HepG2 (cell line): Measurements from ENCODE around the gene G0S2. TPM values are rescaled to one million over a fixed set of nuclear protein-coding genes. Genes with fewer than 3 reads are reported as not detected.

Experiments used
- ATAC-seq: fragments of 200-7000 bp; cut with Tn5 transposase; 3 replicates; pipeline ENCODE4 v1.9.1; 2020; ENCODE audit warnings: mild to moderate bottlenecking, moderate library complexity
- BruUV-seq: library from RNA; stranded (reverse); fragments of 400-500 nt; replicated peaks from 2 replicates; lab custom pipeline; 2021; lab: Mats Ljungman, UMichigan
- CTCF ChIA-PET: fragments of 300-600 bp; formaldehyde crosslinking; extraction: SDS; loops from one replicate; lab custom pipeline; 2021; ENCODE audit warnings: low total read pairs, inconsistent platforms, low intra/inter-chr PET ratio; lab: Yijun Ruan, JAX
- POLR2A ChIA-PET: fragments of 350-600 bp; sonication (Branson Sonifier 250); formaldehyde crosslinking; loops from one replicate; lab custom pipeline; 2020; ENCODE audit warnings: antibody characterized with exemption, inconsistent platforms; lab: Yijun Ruan, JAX
- DNase-seq: peaks from one replicate; pipeline ENCODE4 v3.0.0-alpha.2; 2015; ENCODE audit warnings: low spot score
- FAIRE-seq: peaks from 3 replicates; lab custom pipeline; 2011; peaks lifted over from hg19 to GRCh38; lab: Jason Lieb, UNC
- H2AFZ ChIP-seq: one replicate; pipeline ENCODE4 v1.6.1; 2011; ENCODE audit warnings: low read length, inconsistent platforms
- H3K27ac ChIP-seq: fragments of 300-600 bp; 3 replicates; pipeline ENCODE4 v1.8.0; 2011; ENCODE audit warnings: mixed run types, mild to moderate bottlenecking, mixed read lengths, low read length, inconsistent platforms; ENCODE audit not compliant: insufficient read depth; ENCODE audit errors: extremely low read length
- H3K27me3 ChIP-seq, 2 experiments: fragments of 200-600 bp in 1 of 2; 2 replicates in 1 of 2; 3 replicates in 1 of 2; pipeline versions ENCODE4 v1.6.0 to v1.8.0; 2011; ENCODE audit warnings: low read length in 2 of 2, mild to moderate bottlenecking in 2 of 2, moderate library complexity in 2 of 2, inconsistent platforms in 1 of 2; ENCODE audit not compliant: insufficient read depth in 2 of 2, control insufficient read depth in 1 of 2
- H3K36me3 ChIP-seq, 2 experiments: fragments of 200-600 bp in 1 of 2; replicated peaks in 1 of 2; 2 replicates in 1 of 2; 3 replicates in 1 of 2; pipeline versions ENCODE4 v1.5.1 to v1.8.0; 2011; ENCODE audit warnings: low read length in 2 of 2, inconsistent platforms in 1 of 2; ENCODE audit not compliant: insufficient read depth in 2 of 2, control insufficient read depth in 1 of 2
- H3K4me1 ChIP-seq: 2 replicates; pipeline ENCODE4 v1.5.1; 2012; ENCODE audit warnings: low read length, inconsistent platforms; ENCODE audit not compliant: insufficient read depth
- H3K4me2 ChIP-seq: 2 replicates; pipeline ENCODE4 v1.6.0; 2011; ENCODE audit warnings: low read depth, low read length, inconsistent platforms
- H3K4me3 ChIP-seq, 3 experiments: fragments of 200-600 bp in 1 of 3; sonication (generic), shearing (Covaris generic) in 1 of 3; replicated peaks in 1 of 3; 2 replicates each; pipeline ENCODE4 v1.5.1; 2011 to 2016; ENCODE audit warnings: low read length in 3 of 3, inconsistent platforms in 2 of 3, low read depth in 2 of 3, mild to moderate bottlenecking in 2 of 3, control low read depth in 1 of 3, mixed read lengths in 1 of 3; ENCODE audit not compliant: insufficient read depth in 1 of 3
- H3K79me2 ChIP-seq: one replicate; pipeline ENCODE4 v1.6.1; 2011; ENCODE audit warnings: low read length, inconsistent platforms; ENCODE audit not compliant: insufficient read depth
- H3K9ac ChIP-seq: 2 replicates; pipeline ENCODE4 v1.6.0; 2011; ENCODE audit warnings: mild to moderate bottlenecking, low read depth, low read length, inconsistent platforms; ENCODE audit not compliant: insufficient read depth
- H3K9me3 ChIP-seq: 2 replicates; pipeline ENCODE4 v1.5.1; 2012; ENCODE audit warnings: mild to moderate bottlenecking, low read length
- H4K20me1 ChIP-seq: 2 replicates; pipeline ENCODE4 v1.6.0; 2011; ENCODE audit warnings: inconsistent platforms, mild to moderate bottlenecking, low read length, moderate library complexity; ENCODE audit not compliant: insufficient read depth
- BRCA1 ChIP-seq: sonication (generic); formaldehyde crosslinking; IDR thresholded peaks from 2 replicates; pipeline ENCODE4 v1.4.0; 2020; ENCODE audit warnings: missing genetic modification reagents
- ELF3 ChIP-seq: IDR thresholded peaks from 2 replicates; pipeline ENCODE4 v1.6.1; 2016; ENCODE audit warnings: missing genetic modification reagents, missing compliant biosample characterization
- GPN1 ChIP-seq: sonication (generic); formaldehyde crosslinking; IDR thresholded peaks from 2 replicates; pipeline ENCODE4 v1.5.1; 2020; ENCODE audit warnings: missing genetic modification reagents, borderline replicate concordance
- IRX3 ChIP-seq: sonication (generic); formaldehyde crosslinking; IDR thresholded peaks from 2 replicates; pipeline ENCODE4 v1.8.1; 2023; ENCODE audit warnings: mild to moderate bottlenecking, low read depth, missing genetic modification reagents, borderline replicate concordance
- NONO ChIP-seq, 2 experiments: fragments of 450-650 bp in 1 of 2; sonication (generic) in 1 of 2; formaldehyde crosslinking in 1 of 2; IDR thresholded peaks in 1 of 2; conservative IDR thresholded peaks in 1 of 2; 2 replicates each; pipeline versions ENCODE4 v1.6.1 to v1.8.0; 2017 to 2022; ENCODE audit warnings: mild to moderate bottlenecking in 1 of 2, missing genetic modification reagents in 1 of 2, moderate library complexity in 1 of 2
- PREB ChIP-seq: sonication (generic); formaldehyde crosslinking; IDR thresholded peaks from 2 replicates; pipeline ENCODE4 v1.4.0; 2020; ENCODE audit warnings: missing genetic modification reagents
- RFX3 ChIP-seq: IDR thresholded peaks from 2 replicates; pipeline ENCODE4 v1.6.1; 2016; ENCODE audit warnings: missing biosample characterization, missing genetic modification reagents
- TBX2 ChIP-seq: sonication (generic); formaldehyde crosslinking; IDR thresholded peaks from 2 replicates; pipeline ENCODE4 v1.5.0; 2020; ENCODE audit warnings: missing genetic modification reagents, mild to moderate bottlenecking, borderline replicate concordance
- ZEB1 ChIP-seq: IDR thresholded peaks from 2 replicates; pipeline ENCODE4 v1.6.1; 2012; ENCODE audit warnings: mild to moderate bottlenecking, low read depth, inconsistent platforms; ENCODE audit not compliant: insufficient replicate concordance
- ZMAT3 ChIP-seq: sonication (generic); formaldehyde crosslinking; conservative IDR thresholded peaks from 2 replicates; pipeline ENCODE4 v1.7.0; 2021; ENCODE audit warnings: missing genetic modification reagents
- ZNF382 ChIP-seq: sonication (generic); formaldehyde crosslinking; IDR thresholded peaks from 2 replicates; pipeline ENCODE4 v1.5.0; 2020; ENCODE audit warnings: missing genetic modification reagents, mild to moderate bottlenecking, borderline replicate concordance
- ZNF407 ChIP-seq: sonication (generic); formaldehyde crosslinking; IDR thresholded peaks from one replicate; pipeline ENCODE4 v1.5.1; 2020; ENCODE audit warnings: mild to moderate bottlenecking, missing genetic modification reagents; ENCODE audit errors: not compliant biosample characterization
- ZNF430 ChIP-seq: sonication (generic); formaldehyde crosslinking; IDR thresholded peaks from 2 replicates; pipeline ENCODE4 v1.9.0; 2021; ENCODE audit warnings: mild to moderate bottlenecking, missing genetic modification reagents
- ZNF816 ChIP-seq: sonication (generic); formaldehyde crosslinking; IDR thresholded peaks from 2 replicates; pipeline ENCODE4 v1.8.0; 2022; ENCODE audit warnings: missing genetic modification reagents, mild to moderate bottlenecking, borderline replicate concordance
- WGBS: methylation state at CpG from one replicate; pipeline ENCODE4 v1.1.6; 2017; ENCODE audit warnings: low lambda C conversion rate; 5-methylcytosine and 5-hydroxymethylcytosine counted together
- in situ Hi-C: cut with HindIII; loops from 2 replicates; pipeline ENCODE4 v1.10.0; 2017; ENCODE audit warnings: low pct_unique_long_range_greater_than_20kb; ENCODE audit not compliant: extremely low pct_ligation_motif_present
- intact Hi-C: fragments of 100-400 bp; cut with micrococcal nuclease; formaldehyde crosslinking; loops from one replicate; pipeline ENCODE4 v1.10.0; 2022; ENCODE audit not compliant: unreplicated experiment
- polyA plus RNA-seq, 8 experiments: library from polyadenylated mRNA; depleted of rRNA in 3 of 8; stranded (reverse) in 7 of 8; unstranded in 1 of 8; fragments of >200 nt; fragmentation: Illumina TruSeq in 4 of 8; extraction: Trizol in 4 of 8; gene quantifications; 2 replicates each; pipeline versions ENCODE4 v1.2.1 to v1.2.3, GENCODE V29; 2011 to 2016; ENCODE audit warnings: low read depth in 4 of 8, missing spikeins in 1 of 8, mixed read lengths in 1 of 8; ENCODE audit not compliant: insufficient read depth in 1 of 8
- total RNA-seq, 5 experiments: library from RNA; depleted of rRNA; stranded (reverse); fragments of >200 nt; fragmentation: Illumina TruSeq; extraction: Trizol; gene quantifications; 2 replicates each; pipeline ENCODE4 v1.2.3, GENCODE V29; 2016; ENCODE audit warnings: low read depth in 1 of 5

G0S2 gene
- total and polyA plus RNA-seq, 2 of the 13 experiments (the other 11 are each of a cell fraction or from before 2014, with no cell fraction given) = not detected

- no peak for TF ChIP-seq ZNF407
Measured at GRCh38 chr1:209678981-209679539, 3.8 kb downstream of the G0S2 start (continued).

- ChIA-PET POLR2A (no interaction called here), CTCF (no interaction called here)
- no peak for FAIRE-seq
- Histone ChIP-seq H2AFZ (no peak overlapping the region), H3K36me3 (no peaks in the 10 kb centered on the region), H3K4me1 (no peaks in the 10 kb centered on the region), H3K27me3 (no peaks in the 10 kb centered on the region), H3K27ac (no peak overlapping the region), H3K9ac (no peak overlapping the region), H3K4me2 (no peak overlapping the region), H3K79me2 (no peaks in the 10 kb centered on the region), H4K20me1 (no peaks in the 10 kb centered on the region), H3K4me3 (no peak overlapping the region), H3K9me3 (no peaks in the 10 kb centered on the region)
- ATAC-seq = no peak
- no peak for DNase-seq
- WGBS = 33% methylated on average over 4 of the region's 4 CpGs
- intact Hi-C loops (no loop called here), in situ Hi-C loops (no loop called here)
- no TSS peak for BruUV-seq
- TF ChIP-seq ZEB1 (no peak), RFX3 (CRISPR knock-in tag) (no peak), ZMAT3 (CRISPR knock-in tag) (no peak), PREB (CRISPR knock-in tag) (no peak), ZNF430 (CRISPR knock-in tag) (no peak), GPN1 (CRISPR knock-in tag) (no peak), IRX3 (no peak), ZNF382 (CRISPR knock-in tag) (no peak), ELF3 (CRISPR knock-in tag) (no peak), ZNF816 (CRISPR knock-in tag) (no peak), NONO (IDR thresholded peaks at IDR 0.05) (no peak), NONO (CRISPR knock-in tag; conservative IDR thresholded peaks at IDR 0.05) (no peak), BRCA1 (CRISPR knock-in tag) (no peak), TBX2 (CRISPR knock-in tag) (no peak)
Measured at GRCh38 chr1:209685821-209686220, 10.6 kb downstream of the G0S2 start.
